Trophoblast cell (in vitro differentiated cells and primary cell): ENCODE data around the gene CACNA1H. TPM values are rescaled to one million over a fixed set of nuclear protein-coding genes. Genes with fewer than 3 reads are reported as not detected.
A peak's percentile ranks its signal among the peaks of the same experiment; 100 is the strongest.

Experiments used
- DNase-seq, 2 donors: peaks; one replicate each; pipeline ENCODE4 v3.0.0-alpha.2; 2016
- H2AFZ ChIP-seq: 2 replicates; pipeline ENCODE4 v1.6.1; 2013; ENCODE audit warnings: low read length, moderate library complexity, mild to moderate bottlenecking; ENCODE audit not compliant: insufficient read depth, poor library complexity
- H2AK5ac ChIP-seq: 2 replicates; pipeline ENCODE4 v1.6.1; 2013; ENCODE audit warnings: mild to moderate bottlenecking, low read length
- H2BK120ac ChIP-seq: 2 replicates; pipeline ENCODE4 v1.6.1; 2013; ENCODE audit warnings: low read length, mild to moderate bottlenecking, moderate library complexity; ENCODE audit not compliant: insufficient read depth, poor library complexity
- H2BK12ac ChIP-seq: 2 replicates; pipeline ENCODE4 v1.6.1; 2013; ENCODE audit warnings: mild to moderate bottlenecking, low read length, moderate library complexity
- H2BK5ac ChIP-seq: 2 replicates; pipeline ENCODE4 v1.6.1; 2013; ENCODE audit warnings: low read length, low read depth, moderate library complexity, mild to moderate bottlenecking; ENCODE audit not compliant: poor library complexity
- H3K14ac ChIP-seq: 2 replicates; pipeline ENCODE4 v1.6.1; 2013; ENCODE audit warnings: mild to moderate bottlenecking, low read length
- H3K18ac ChIP-seq: 2 replicates; pipeline ENCODE4 v1.6.1; 2013; ENCODE audit warnings: mild to moderate bottlenecking, low read length
- H3K23ac ChIP-seq: 2 replicates; pipeline ENCODE4 v1.6.1; 2013; ENCODE audit warnings: low read length
- H3K27ac ChIP-seq: 2 replicates; pipeline ENCODE4 v1.5.1; 2013; ENCODE audit warnings: low read depth, mild to moderate bottlenecking, inconsistent platforms, low read length, moderate library complexity
- H3K27me3 ChIP-seq: 2 replicates; pipeline ENCODE4 v1.6.1; 2013; ENCODE audit warnings: inconsistent platforms, mild to moderate bottlenecking, low read length, moderate library complexity; ENCODE audit not compliant: insufficient read depth
- H3K36me3 ChIP-seq, 2 experiments: 1 replicate in 1 of 2; 2 replicates in 1 of 2; pipeline ENCODE4 v1.6.1; 2013; ENCODE audit warnings: low read length in 2 of 2, mild to moderate bottlenecking in 2 of 2, moderate library complexity in 1 of 2; ENCODE audit not compliant: insufficient read depth in 2 of 2, control insufficient read depth in 1 of 2
- H3K4ac ChIP-seq: 2 replicates; pipeline ENCODE4 v1.6.1; 2013; ENCODE audit warnings: low read depth, mild to moderate bottlenecking, low read length, moderate library complexity
- H3K4me1 ChIP-seq, 2 experiments: 1 replicate in 1 of 2; 2 replicates in 1 of 2; pipeline ENCODE4 v1.6.1; 2013; ENCODE audit warnings: low read length in 2 of 2, mild to moderate bottlenecking in 2 of 2, moderate library complexity in 1 of 2; ENCODE audit not compliant: insufficient read depth in 2 of 2, control insufficient read depth in 1 of 2
- H3K4me2 ChIP-seq: 2 replicates; pipeline ENCODE4 v1.6.1; 2013; ENCODE audit warnings: inconsistent platforms, mild to moderate bottlenecking, low read length, moderate library complexity
- H3K4me3 ChIP-seq: 2 replicates; pipeline ENCODE4 v1.5.1; 2013; ENCODE audit warnings: mild to moderate bottlenecking, low read depth, low read length, inconsistent platforms
- H3K79me1 ChIP-seq: one replicate; pipeline ENCODE4 v1.6.1; 2013; ENCODE audit warnings: low read length
- H3K79me2 ChIP-seq: 2 replicates; pipeline ENCODE4 v1.6.1; 2013; ENCODE audit warnings: low read length, mild to moderate bottlenecking; ENCODE audit not compliant: control insufficient read depth, insufficient read depth, poor library complexity
- H3K9ac ChIP-seq: 2 replicates; pipeline ENCODE4 v1.6.1; 2013; ENCODE audit warnings: mild to moderate bottlenecking, low read length
- H3K9me3 ChIP-seq: 2 replicates; pipeline ENCODE4 v1.6.1; 2013; ENCODE audit warnings: low read depth, mild to moderate bottlenecking, control low read depth, inconsistent platforms, low read length; ENCODE audit not compliant: insufficient read depth
- H4K12ac ChIP-seq: 2 replicates; pipeline ENCODE4 v1.6.1; 2013; ENCODE audit warnings: low read depth, mild to moderate bottlenecking, low read length, moderate library complexity
- H4K8ac ChIP-seq: 2 replicates; pipeline ENCODE4 v1.6.1; 2013; ENCODE audit warnings: low read depth, mild to moderate bottlenecking, low read length, moderate library complexity
- H4K91ac ChIP-seq: one replicate; pipeline ENCODE4 v1.6.1; 2013; ENCODE audit warnings: low read depth, mild to moderate bottlenecking, low read length, moderate library complexity
- WGBS: extraction: QIAGEN DNeasy Blood & Tissue Kit; methylation state at CpG from one replicate; pipeline ENCODE4 v1.1.7; 2013; ENCODE audit warnings: missing lambda C conversion rate; ENCODE audit not compliant: insufficient read length, insufficient coverage; ENCODE audit errors: extremely low coverage; 5-methylcytosine and 5-hydroxymethylcytosine counted together
- polyA plus RNA-seq: library from polyadenylated mRNA; stranded (reverse); fragments of 200-250 nt; gene quantifications from 2 replicates; pipeline ENCODE4 v1.2.3, GENCODE V29; 2013

Gene CACNA1H
- 0.53 and 0.56 TPM in 2 replicates for polyA plus RNA-seq

GRCh38 chr16:1152651-1153259, at the start of gene CACNA1H:
Gene CACNA1H (plus strand): TSS chr16:1153106. CDS start chr16:1153738, 632 bp downstream.
- no CpG with 5 or more reads among the region's 98 CpGs for WGBS
- Histone ChIP-seq H4K91ac (no peak within 1 kb of the TSS), H3K79me2 (no peaks in the 10 kb centered on the region), H3K4ac (no peak within 1 kb of the TSS), H3K4me1 (peaks cover 0 to 3% of the 10 kb centered on the region in 2 experiments), H3K23ac (no peak within 1 kb of the TSS), H3K79me1 (no peaks in the 10 kb centered on the region), H3K4me3 (no peak within 1 kb of the TSS), H2BK5ac (no peak within 1 kb of the TSS), H3K9ac (no peak within 1 kb of the TSS), H2BK12ac (no peak within 1 kb of the TSS), H2AK5ac (no peak within 1 kb of the TSS), H2AFZ (no peak within 1 kb of the TSS), H3K36me3 (no peaks in the 10 kb centered on the region), H4K8ac (no peak within 1 kb of the TSS), H3K27me3 (peaks cover 17% of the 10 kb centered on the region), H3K14ac (no peak within 1 kb of the TSS), H4K12ac (no peak within 1 kb of the TSS), H3K9me3 (peaks cover 5% of the 10 kb centered on the region), H2BK120ac (no peak within 1 kb of the TSS), H3K4me2 (peak within 1 kb of the TSS; percentile 50), H3K18ac (no peak within 1 kb of the TSS), H3K27ac (no peak within 1 kb of the TSS)
- no peak for DNase-seq

- Histone ChIP-seq H3K18ac (no peak overlapping the region), H2BK120ac (no peak overlapping the region), H3K14ac (no peak overlapping the region), H4K12ac (no peak overlapping the region), H4K91ac (no peak overlapping the region), H3K36me3 (no peaks in the 10 kb centered on the region), H3K79me1 (peaks cover 3% of the 10 kb centered on the region), H3K27me3 (no peaks in the 10 kb centered on the region), H3K9me3 (no peaks in the 10 kb centered on the region), H4K8ac (no peak overlapping the region), H2AFZ (no peak overlapping the region), H3K79me2 (no peaks in the 10 kb centered on the region), H3K4me1 (peaks cover 6% of the 10 kb centered on the region in 2 experiments), H3K27ac (no peak overlapping the region), H3K4ac (no peak overlapping the region), H2AK5ac (no peak overlapping the region), H3K23ac (no peak overlapping the region), H3K4me3 (no peak overlapping the region), H3K9ac (no peak overlapping the region), H2BK12ac (no peak overlapping the region), H2BK5ac (no peak overlapping the region), H3K4me2 (no peak overlapping the region)
- WGBS = no CpG with 5 or more reads among the region's 11 CpGs
- DNase-seq = no peak
These were observed 49.3 kb upstream of the CACNA1H start for GRCh38 chr16:1103636-1103980.

- Histone ChIP-seq H3K23ac (no peak overlapping the region), H4K8ac (no peak overlapping the region), H3K79me2 (no peaks in the 10 kb centered on the region), H3K18ac (no peak overlapping the region), H3K79me1 (peaks cover 3% of the 10 kb centered on the region), H3K9me3 (no peaks in the 10 kb centered on the region), H2BK12ac (no peak overlapping the region), H2BK5ac (no peak overlapping the region), H3K4me1 (peaks cover 6% of the 10 kb centered on the region in 2 experiments), H3K9ac (no peak overlapping the region), H3K36me3 (no peaks in the 10 kb centered on the region), H3K4ac (no peak overlapping the region), H2BK120ac (no peak overlapping the region), H3K27ac (no peak overlapping the region), H4K91ac (no peak overlapping the region), H3K4me3 (no peak overlapping the region), H4K12ac (no peak overlapping the region), H3K14ac (no peak overlapping the region), H2AFZ (no peak overlapping the region), H3K27me3 (no peaks in the 10 kb centered on the region), H3K4me2 (no peak overlapping the region), H2AK5ac (no peak overlapping the region)
- DNase-seq = peak; percentile 32 to 51
- WGBS = no CpG with 5 or more reads among the region's 26 CpGs
These were observed 46.9 kb upstream of the CACNA1H start for GRCh38 chr16:1105888-1106620.

DNA sequence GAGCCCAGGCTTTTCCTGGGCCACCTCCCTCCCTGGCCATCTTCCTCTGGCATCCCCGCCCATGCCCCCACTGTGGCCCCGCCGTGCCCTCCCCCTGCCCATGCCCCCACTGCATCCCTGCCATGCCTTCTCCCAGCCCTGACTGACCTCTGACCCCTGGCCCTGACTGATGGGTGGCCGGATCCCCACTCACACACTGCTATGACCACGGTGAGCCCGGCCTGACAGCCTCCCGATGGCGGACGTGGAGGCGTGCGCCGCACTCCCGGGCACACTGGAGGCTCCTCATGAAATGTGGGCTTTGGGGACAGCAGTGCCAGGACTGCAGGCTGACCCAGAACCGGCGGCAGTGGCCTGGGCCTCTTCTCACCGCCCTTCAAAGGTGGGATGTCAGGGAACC, 46.2 kb upstream of the CACNA1H start:
- Histone ChIP-seq H3K9ac (no peak overlapping the region), H2BK120ac (no peak overlapping the region), H2BK12ac (no peak overlapping the region), H2AK5ac (no peak overlapping the region), H3K14ac (no peak overlapping the region), H3K4me1 (peaks cover 6% of the 10 kb centered on the region in 2 experiments), H3K4ac (no peak overlapping the region), H3K27me3 (no peaks in the 10 kb centered on the region), H3K4me2 (no peak overlapping the region), H2BK5ac (no peak overlapping the region), H4K91ac (no peak overlapping the region), H4K8ac (no peak overlapping the region), H3K36me3 (no peaks in the 10 kb centered on the region), H3K23ac (no peak overlapping the region), H3K27ac (no peak overlapping the region), H3K79me2 (no peaks in the 10 kb centered on the region), H2AFZ (no peak overlapping the region), H3K4me3 (no peak overlapping the region), H3K79me1 (peaks cover 3% of the 10 kb centered on the region), H3K18ac (no peak overlapping the region), H3K9me3 (no peaks in the 10 kb centered on the region), H4K12ac (no peak overlapping the region)
- DNase-seq = no peak
- no CpG with 5 or more reads among the region's 16 CpGs for WGBS
